Esophagus muscularis mucosa (tissue), 4 donors: Measurements from ENCODE around the gene DPYSL4. TPM values are rescaled to one million over a fixed set of nuclear protein-coding genes. Genes with fewer than 3 reads are reported as not detected.

Experiments
- DNase-seq: peaks from one replicate; pipeline ENCODE4 v3.0.0-alpha.2; 2017; ENCODE audit errors: extremely low spot score
- H3K27ac ChIP-seq, 4 donors: fragments of 200-600 bp; sonication (generic); replicated peaks in 1 of 4; 1 replicate in 3 of 4; 2 replicates in 1 of 4; pipeline ENCODE4 v1.5.1; 2016 to 2019; ENCODE audit warnings: mild to moderate bottlenecking in 1 of 4
- H3K27me3 ChIP-seq, 4 donors: fragments of 200-600 bp; sonication (generic); one replicate each; pipeline versions ENCODE4 v1.5.1 to v1.6.0; 2016 to 2019
- H3K36me3 ChIP-seq, 4 donors: fragments of 200-600 bp; sonication (generic); one replicate each; pipeline ENCODE4 v1.5.1; 2016 to 2019
- H3K4me1 ChIP-seq, 4 donors: fragments of 200-600 bp; sonication (generic); one replicate each; pipeline ENCODE4 v1.5.1; 2016 to 2019
- H3K4me3 ChIP-seq, 4 donors: fragments of 200-600 bp; sonication (generic); 1 replicate in 2 of 4; 2 replicates in 2 of 4; pipeline ENCODE4 v1.5.1; 2016 to 2019; ENCODE audit warnings: mild to moderate bottlenecking in 4 of 4, moderate library complexity in 1 of 4
- H3K9me3 ChIP-seq, 4 donors: fragments of 200-600 bp; sonication (generic); 1 replicate in 3 of 4; 2 replicates in 1 of 4; pipeline ENCODE4 v1.5.1; 2016 to 2019
- EP300 ChIP-seq: sonication (generic); formaldehyde crosslinking; IDR thresholded peaks from one replicate; pipeline ENCODE4 v1.6.1; 2017; ENCODE audit warnings: antibody characterized with exemption
- POLR2A ChIP-seq: fragments of 450-650 bp; IDR thresholded peaks from one replicate; pipeline ENCODE4 v1.6.1; 2017; ENCODE audit warnings: antibody characterized with exemption, moderate library complexity, mild to moderate bottlenecking, low read depth
- POLR2AphosphoS5 ChIP-seq, 2 donors: sonication (generic); formaldehyde crosslinking; IDR thresholded peaks; one replicate each; pipeline ENCODE4 v1.6.1; 2017; ENCODE audit warnings: antibody characterized with exemption in 2 of 2
- WGBS: methylation state at CpG from one replicate; pipeline ENCODE4 v1.1.5; 2018; 5-methylcytosine and 5-hydroxymethylcytosine counted together
- intact Hi-C: fragments of 100-400 bp; cut with DNase I; formaldehyde crosslinking; loops from one replicate; pipeline ENCODE4 v1.15.1; 2023
- total RNA-seq, 4 donors: library from RNA; depleted of rRNA; stranded (reverse); fragments of >200 nt; gene quantifications; one replicate each; pipeline versions ENCODE4 v1.1.0 to v1.2.1, GENCODE V29; 2016
- TF ChIP-seq, protein P1 (sequence below), 3 experiments: fragments of 200-600 bp in 2 of 3; fragments of 450-650 bp in 1 of 3; sonication (generic) in 2 of 3; IDR thresholded peaks; one replicate each; pipeline ENCODE4 v1.5.1; 2017 to 2019; ENCODE audit warnings: antibody characterized with exemption in 3 of 3, mild to moderate bottlenecking in 2 of 3, moderate library complexity in 1 of 3

DPYSL4 gene
- total RNA-seq, 4 donors from 2014 or later = 0.42 to 4.5 (median 1.9) TPM

DNA sequence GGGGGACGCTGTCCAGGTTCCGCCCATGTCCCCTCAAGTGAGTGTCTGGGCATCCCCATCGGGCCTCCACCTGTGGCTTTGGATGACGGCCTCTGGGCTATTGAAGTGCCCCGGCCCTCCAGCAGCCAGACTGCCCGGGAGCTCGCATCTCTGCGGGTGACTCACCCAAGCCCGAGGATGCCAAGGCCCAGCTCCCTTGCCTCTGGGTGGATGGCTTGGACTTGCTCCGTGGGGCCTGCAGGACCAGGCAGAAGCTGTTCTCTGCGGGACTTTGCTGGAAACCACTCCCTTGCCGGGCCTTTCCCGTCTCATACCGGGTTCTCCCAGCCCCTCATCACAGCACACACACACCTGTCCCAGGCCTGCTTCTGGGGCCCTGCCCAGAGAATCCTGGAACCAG, 22.4 kb downstream of the DPYSL4 start:
- intact Hi-C loops = no loop called here
- WGBS = 99% methylated on average over 11 of the region's 14 CpGs
- Histone ChIP-seq H3K4me1 (peaks cover 0 to 4% (median 0%) of the 10 kb centered on the region in 4 donors), H3K9me3 (peaks cover 0 to 15% (median 12%) of the 10 kb centered on the region in 4 donors), H3K27ac (no peak overlapping the region), H3K4me3 (no peak overlapping the region), H3K36me3 (peaks cover 0 to 13% (median 5%) of the 10 kb centered on the region in 4 donors), H3K27me3 (no peaks in the 10 kb centered on the region)
- no peak for DNase-seq
- TF ChIP-seq, protein P1, sequence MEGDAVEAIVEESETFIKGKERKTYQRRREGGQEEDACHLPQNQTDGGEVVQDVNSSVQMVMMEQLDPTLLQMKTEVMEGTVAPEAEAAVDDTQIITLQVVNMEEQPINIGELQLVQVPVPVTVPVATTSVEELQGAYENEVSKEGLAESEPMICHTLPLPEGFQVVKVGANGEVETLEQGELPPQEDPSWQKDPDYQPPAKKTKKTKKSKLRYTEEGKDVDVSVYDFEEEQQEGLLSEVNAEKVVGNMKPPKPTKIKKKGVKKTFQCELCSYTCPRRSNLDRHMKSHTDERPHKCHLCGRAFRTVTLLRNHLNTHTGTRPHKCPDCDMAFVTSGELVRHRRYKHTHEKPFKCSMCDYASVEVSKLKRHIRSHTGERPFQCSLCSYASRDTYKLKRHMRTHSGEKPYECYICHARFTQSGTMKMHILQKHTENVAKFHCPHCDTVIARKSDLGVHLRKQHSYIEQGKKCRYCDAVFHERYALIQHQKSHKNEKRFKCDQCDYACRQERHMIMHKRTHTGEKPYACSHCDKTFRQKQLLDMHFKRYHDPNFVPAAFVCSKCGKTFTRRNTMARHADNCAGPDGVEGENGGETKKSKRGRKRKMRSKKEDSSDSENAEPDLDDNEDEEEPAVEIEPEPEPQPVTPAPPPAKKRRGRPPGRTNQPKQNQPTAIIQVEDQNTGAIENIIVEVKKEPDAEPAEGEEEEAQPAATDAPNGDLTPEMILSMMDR (IDR thresholded peaks at IDR 0.05) = no peak
- no peak for TF ChIP-seq POLR2AphosphoS5 (IDR thresholded peaks at IDR 0.05)

DNA sequence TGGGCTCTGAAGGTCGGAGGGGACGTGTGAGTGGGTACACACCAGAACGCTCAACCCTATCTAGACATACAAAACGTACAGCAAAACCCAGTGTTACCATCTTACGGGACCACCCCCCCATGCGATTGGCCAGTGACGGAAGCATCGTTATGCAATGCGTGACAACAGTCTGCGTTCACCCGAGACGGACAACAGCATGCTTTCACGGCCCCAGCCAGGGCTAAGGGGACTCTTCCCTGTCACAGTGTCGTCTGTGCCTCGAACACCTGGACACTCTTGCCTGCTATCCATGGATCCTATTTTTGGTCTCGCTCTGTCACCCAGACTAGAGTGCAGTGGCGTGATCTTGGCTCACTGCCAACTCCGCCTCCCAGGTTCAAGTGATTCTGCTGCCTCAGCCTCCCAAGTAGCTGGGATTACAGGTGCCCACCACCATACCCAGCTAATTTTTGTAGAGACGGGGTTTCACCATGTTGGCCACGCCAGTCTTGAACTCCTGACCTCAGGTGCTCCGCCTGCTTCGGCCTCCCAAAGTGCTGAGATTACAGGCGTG, 23.3 kb downstream of the DPYSL4 start:
- Histone ChIP-seq H3K36me3 (peaks cover 0 to 13% (median 3%) of the 10 kb centered on the region in 4 donors), H3K27me3 (no peaks in the 10 kb centered on the region), H3K4me3 (no peak overlapping the region), H3K9me3 (peaks cover 0 to 21% (median 16%) of the 10 kb centered on the region in 4 donors), H3K27ac (no peak overlapping the region), H3K4me1 (peaks cover 0 to 4% (median 0%) of the 10 kb centered on the region in 4 donors)
- WGBS = 90% methylated on average over 23 of the region's 23 CpGs
- intact Hi-C loops = no loop called here
- no peak for DNase-seq
- no peak for TF ChIP-seq POLR2A
- TF ChIP-seq, protein P1 (IDR thresholded peaks at IDR 0.05) = no peak

DNA sequence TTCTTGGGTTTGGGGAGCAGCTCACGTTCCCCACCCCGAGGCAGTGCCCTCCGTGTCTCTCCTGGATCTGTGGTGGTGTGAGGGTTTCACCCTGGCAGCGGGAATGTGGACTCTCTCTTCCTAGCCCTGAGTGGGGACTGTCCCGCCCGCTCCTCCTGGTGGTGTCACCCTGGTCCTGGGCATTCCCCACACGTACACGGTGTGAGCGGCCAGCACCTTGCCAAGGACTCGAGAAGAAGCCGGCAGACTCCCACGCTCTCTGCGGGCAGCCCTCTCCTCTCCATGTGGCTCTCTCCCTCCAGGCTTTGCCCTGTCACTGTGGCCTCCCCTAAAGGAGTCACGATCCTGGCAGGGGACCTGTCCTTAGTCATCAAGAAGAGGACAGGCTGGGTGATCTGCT, 24.0 kb downstream of the DPYSL4 start:
- TF ChIP-seq POLR2A = no peak
- TF ChIP-seq EP300 = no peak
- no peak for TF ChIP-seq POLR2AphosphoS5 (IDR thresholded peaks at IDR 0.05)
- TF ChIP-seq, protein P1 (IDR thresholded peaks at IDR 0.05) = no peak
- intact Hi-C loops = no loop called here

DNA sequence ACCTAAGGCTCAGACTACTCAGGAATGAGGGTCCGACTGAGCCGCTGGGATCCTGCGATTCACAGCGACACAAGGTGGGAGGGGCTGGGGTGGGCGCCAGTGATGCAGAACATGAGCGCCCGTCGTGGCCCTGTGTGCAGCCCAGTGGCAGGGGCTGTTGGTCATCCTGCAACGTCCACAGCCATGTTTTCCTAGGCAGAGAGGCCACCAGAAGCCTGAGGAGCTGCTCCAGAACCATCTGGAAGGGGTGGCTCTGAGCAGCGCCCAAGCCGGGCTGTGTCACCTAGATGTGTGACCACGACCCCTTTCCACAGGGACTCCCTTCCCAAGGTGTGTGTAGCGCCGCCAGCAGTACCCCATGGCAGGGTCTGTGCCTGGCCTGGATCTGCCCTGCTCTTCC, 24.5 kb downstream of the DPYSL4 start:
- 83% methylated on average over 10 of the region's 14 CpGs for WGBS
- TF ChIP-seq, protein P1 (IDR thresholded peaks at IDR 0.05) = no peak
- TF ChIP-seq POLR2AphosphoS5 (IDR thresholded peaks at IDR 0.05) (no peak), EP300 (no peak), POLR2A (no peak)
- intact Hi-C loops = no loop called here
- H3K27me3 ChIP-seq = no peaks in the 10 kb centered on the region
- H3K4me3 ChIP-seq = no peak overlapping the region
- DNase-seq = no peak
- no peak overlapping the region for H3K27ac ChIP-seq
- peaks cover 0 to 13% (median 0%) of the 10 kb centered on the region in 4 donors for H3K36me3 ChIP-seq
- H3K4me1 ChIP-seq = peaks cover 0 to 4% (median 0%) of the 10 kb centered on the region in 4 donors
- peaks cover 0 to 21% (median 18%) of the 10 kb centered on the region in 4 donors for H3K9me3 ChIP-seq

More for the DNA sequence above, 24.0 kb downstream of the DPYSL4 start:
- no peak overlapping the region for H3K4me3 ChIP-seq
- H3K36me3 ChIP-seq = peaks cover 0 to 13% (median 0%) of the 10 kb centered on the region in 4 donors
- peaks cover 0 to 4% (median 0%) of the 10 kb centered on the region in 4 donors for H3K4me1 ChIP-seq
- 100% methylated on average over 7 of the region's 14 CpGs for WGBS
- H3K27me3 ChIP-seq = no peaks in the 10 kb centered on the region
- DNase-seq = no peak
- H3K27ac ChIP-seq = no peak overlapping the region
- peaks cover 0 to 21% (median 18%) of the 10 kb centered on the region in 4 donors for H3K9me3 ChIP-seq

DNA sequence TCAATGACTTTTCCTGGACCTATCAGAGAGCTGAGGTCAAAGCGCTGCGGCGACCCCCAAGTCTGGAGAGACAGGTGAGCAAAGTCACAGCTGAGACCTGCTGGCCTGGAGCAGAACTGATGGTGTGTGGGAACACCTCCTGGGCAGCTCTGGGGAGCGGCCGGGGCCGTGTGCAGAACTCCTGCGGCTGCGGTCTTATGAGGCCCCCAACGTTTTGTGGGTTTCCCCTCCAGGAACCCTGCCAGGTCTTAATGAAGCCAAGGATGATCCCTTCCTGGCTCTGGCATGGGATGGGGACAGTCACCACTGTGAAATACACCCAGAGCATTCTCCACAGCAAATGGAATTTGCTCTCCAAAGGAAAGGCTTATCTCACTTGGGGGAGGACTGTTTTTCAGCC, 26.1 kb downstream of the DPYSL4 start:
- H3K36me3 ChIP-seq = peaks cover 0 to 10% (median 0%) of the 10 kb centered on the region in 4 donors
- intact Hi-C loops = no loop called here
- peaks cover 0 to 4% (median 0%) of the 10 kb centered on the region in 4 donors for H3K4me1 ChIP-seq
- peaks cover 0 to 21% (median 18%) of the 10 kb centered on the region in 4 donors for H3K9me3 ChIP-seq
- DNase-seq = no peak
- no peak overlapping the region for H3K4me3 ChIP-seq
- WGBS = 85% methylated on average over 6 of the region's 9 CpGs
- no peaks in the 10 kb centered on the region for H3K27me3 ChIP-seq
- no peak overlapping the region for H3K27ac ChIP-seq
- TF ChIP-seq, protein P1 (IDR thresholded peaks at IDR 0.05) = no peak
- TF ChIP-seq EP300 (no peak), POLR2A (no peak), POLR2AphosphoS5 (IDR thresholded peaks at IDR 0.05) (no peak)
